ENCODE measurements around the gene GAP43.

DNA sequence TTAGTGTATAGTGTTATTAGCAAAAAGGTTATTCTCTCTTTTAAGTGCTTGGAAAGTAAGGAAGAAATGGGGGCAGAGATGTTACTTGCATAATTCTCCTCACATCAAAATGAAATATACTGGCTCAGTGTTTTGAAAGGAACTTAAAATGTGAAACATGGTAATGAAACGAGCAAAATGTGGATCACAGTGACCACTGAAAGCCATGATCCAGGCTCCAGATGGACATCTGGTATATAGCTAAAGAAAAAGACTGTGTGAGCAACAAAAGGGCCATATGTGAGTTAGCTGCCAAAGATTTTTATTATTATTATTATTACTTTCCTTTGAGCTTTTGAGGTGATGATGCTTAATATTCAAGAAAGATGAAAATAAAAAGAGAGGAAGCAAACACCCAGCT is 89.6 kb downstream of the GAP43 start:
- TF ChIP-seq, protein P1, sequence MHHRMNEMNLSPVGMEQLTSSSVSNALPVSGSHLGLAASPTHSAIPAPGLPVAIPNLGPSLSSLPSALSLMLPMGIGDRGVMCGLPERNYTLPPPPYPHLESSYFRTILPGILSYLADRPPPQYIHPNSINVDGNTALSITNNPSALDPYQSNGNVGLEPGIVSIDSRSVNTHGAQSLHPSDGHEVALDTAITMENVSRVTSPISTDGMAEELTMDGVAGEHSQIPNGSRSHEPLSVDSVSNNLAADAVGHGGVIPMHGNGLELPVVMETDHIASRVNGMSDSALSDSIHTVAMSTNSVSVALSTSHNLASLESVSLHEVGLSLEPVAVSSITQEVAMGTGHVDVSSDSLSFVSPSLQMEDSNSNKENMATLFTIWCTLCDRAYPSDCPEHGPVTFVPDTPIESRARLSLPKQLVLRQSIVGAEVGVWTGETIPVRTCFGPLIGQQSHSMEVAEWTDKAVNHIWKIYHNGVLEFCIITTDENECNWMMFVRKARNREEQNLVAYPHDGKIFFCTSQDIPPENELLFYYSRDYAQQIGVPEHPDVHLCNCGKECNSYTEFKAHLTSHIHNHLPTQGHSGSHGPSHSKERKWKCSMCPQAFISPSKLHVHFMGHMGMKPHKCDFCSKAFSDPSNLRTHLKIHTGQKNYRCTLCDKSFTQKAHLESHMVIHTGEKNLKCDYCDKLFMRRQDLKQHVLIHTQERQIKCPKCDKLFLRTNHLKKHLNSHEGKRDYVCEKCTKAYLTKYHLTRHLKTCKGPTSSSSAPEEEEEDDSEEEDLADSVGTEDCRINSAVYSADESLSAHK (CRISPR knock-in tag; IDR thresholded peaks at IDR 0.05; ENCODE audit: borderline replicate concordance): no peak
- TF ChIP-seq, protein P2, sequence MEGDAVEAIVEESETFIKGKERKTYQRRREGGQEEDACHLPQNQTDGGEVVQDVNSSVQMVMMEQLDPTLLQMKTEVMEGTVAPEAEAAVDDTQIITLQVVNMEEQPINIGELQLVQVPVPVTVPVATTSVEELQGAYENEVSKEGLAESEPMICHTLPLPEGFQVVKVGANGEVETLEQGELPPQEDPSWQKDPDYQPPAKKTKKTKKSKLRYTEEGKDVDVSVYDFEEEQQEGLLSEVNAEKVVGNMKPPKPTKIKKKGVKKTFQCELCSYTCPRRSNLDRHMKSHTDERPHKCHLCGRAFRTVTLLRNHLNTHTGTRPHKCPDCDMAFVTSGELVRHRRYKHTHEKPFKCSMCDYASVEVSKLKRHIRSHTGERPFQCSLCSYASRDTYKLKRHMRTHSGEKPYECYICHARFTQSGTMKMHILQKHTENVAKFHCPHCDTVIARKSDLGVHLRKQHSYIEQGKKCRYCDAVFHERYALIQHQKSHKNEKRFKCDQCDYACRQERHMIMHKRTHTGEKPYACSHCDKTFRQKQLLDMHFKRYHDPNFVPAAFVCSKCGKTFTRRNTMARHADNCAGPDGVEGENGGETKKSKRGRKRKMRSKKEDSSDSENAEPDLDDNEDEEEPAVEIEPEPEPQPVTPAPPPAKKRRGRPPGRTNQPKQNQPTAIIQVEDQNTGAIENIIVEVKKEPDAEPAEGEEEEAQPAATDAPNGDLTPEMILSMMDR (CRISPR knock-in tag; IDR thresholded peaks at IDR 0.05): no peak
- no peak for TF ChIP-seq TBP (CRISPR knock-in tag; IDR thresholded peaks at IDR 0.05)
